Measurements from ENCODE around the gene SLC8A2. TPM values are rescaled to one million over a fixed set of nuclear protein-coding genes. Genes with fewer than 3 reads are reported as not detected.

SLC8A2 gene
- polyA plus RNA-seq, 2 donors, result 0.16 to 0.29 TPM

DNA sequence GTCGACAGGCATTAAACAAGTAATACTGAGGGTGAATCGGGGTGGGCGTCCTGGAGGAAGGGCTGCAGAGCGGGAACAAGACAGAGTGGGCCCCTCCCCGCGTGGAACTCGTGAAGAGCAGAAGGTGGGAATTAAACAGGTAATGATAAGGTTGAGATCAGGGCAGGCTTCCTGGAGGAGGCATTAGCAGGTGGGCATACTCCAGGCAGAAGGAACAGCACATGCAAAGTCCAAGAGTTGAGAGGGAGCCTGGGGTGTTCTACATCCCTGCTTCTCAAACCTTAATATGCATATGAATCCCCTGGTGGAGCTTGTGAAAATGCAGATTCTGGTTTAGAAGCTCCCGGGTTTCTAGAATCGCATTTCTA is 23.3 kb downstream of the SLC8A2 start:
- Histone ChIP-seq H3K27me3 (ENCODE audit: control insufficient read depth in 1 of 2, insufficient read depth in 2 of 2, low read length in 2 of 2) (peaks cover 0 to 18% of the 10 kb centered on the region in 2 donors), H3K9me3 (ENCODE audit: control insufficient read depth in 2 of 2, insufficient read depth in 1 of 2, low read depth in 1 of 2, low read length in 1 of 2) (peaks cover 6 to 9% of the 10 kb centered on the region in 2 donors), H3K36me3 (ENCODE audit: control insufficient read depth in 2 of 2, insufficient read depth in 2 of 2, low read length in 1 of 2) (no peaks in the 10 kb centered on the region), H3K4me1 (ENCODE audit: control insufficient read depth in 2 of 2, insufficient read depth in 2 of 2, low read length in 1 of 2) (peaks cover 0 to 17% of the 10 kb centered on the region in 2 donors), H3K4me3 (ENCODE audit: low read depth in 1 of 2, low read length in 2 of 2) (no peak overlapping the region), H3K27ac (ENCODE audit: low read depth in 2 of 2, low read length in 1 of 2) (no peak overlapping the region)
- WGBS, 2 donors, result 30 to 32% methylated on average over 9 of the region's 9 CpGs

DNA sequence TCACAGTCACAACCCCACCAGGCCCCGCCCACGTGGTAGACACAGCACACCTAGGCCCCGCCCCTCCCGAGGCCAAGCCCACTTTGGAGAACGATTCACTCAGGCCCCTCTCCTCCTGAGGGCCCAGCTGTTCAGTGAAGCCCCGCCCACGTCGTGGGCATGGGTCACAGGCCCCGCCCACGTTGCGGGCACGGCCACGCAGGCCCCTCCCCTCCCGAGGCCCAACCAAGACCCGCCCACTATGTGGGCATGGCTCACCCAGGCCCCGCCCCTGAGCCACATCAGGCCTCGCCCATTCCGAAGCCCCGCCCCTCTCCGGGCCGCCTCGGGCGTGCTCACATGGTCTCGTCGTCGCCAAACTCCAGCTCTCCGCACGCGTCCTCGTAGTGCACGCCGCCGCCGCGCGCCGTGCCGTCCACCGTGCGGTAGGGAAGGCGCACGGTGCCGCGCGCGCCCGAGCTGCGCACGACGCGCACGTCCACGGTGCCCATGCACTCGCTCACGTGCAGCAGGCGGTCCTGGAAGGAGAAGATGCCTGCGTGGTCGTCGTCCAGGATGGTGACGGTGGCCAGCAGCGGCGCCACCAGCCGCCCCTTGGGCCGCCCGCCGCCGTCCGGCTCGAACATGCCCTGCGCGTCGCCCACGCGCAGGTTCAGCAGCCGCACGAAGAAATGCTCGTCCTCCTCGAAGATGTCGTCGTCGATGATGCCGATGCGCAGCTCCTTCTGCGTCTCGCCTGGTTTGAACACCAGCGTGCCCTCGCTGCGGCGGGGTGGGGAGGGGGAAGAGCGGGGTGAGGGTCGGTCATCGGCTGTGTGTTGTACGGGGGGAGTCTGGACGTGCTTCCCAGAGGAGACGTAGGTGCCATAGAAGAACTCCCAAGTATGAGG is 24.0 kb downstream of the SLC8A2 start:
- Histone ChIP-seq H3K4me1 (ENCODE audit: control insufficient read depth in 2 of 2, insufficient read depth in 2 of 2, low read length in 1 of 2) (peaks cover 0 to 17% of the 10 kb centered on the region in 2 donors), H3K36me3 (ENCODE audit: control insufficient read depth in 2 of 2, insufficient read depth in 2 of 2, low read length in 1 of 2) (no peaks in the 10 kb centered on the region), H3K27ac (ENCODE audit: low read depth in 2 of 2, low read length in 1 of 2) (no peak overlapping the region), H3K4me3 (ENCODE audit: low read depth in 1 of 2, low read length in 2 of 2) (peak overlapping the region in 1 of 2 donors; percentile 11), H3K27me3 (ENCODE audit: control insufficient read depth in 1 of 2, insufficient read depth in 2 of 2, low read length in 2 of 2) (peaks cover 0 to 18% of the 10 kb centered on the region in 2 donors), H3K9me3 (ENCODE audit: control insufficient read depth in 2 of 2, insufficient read depth in 1 of 2, low read depth in 1 of 2, low read length in 1 of 2) (peaks cover 6 to 9% of the 10 kb centered on the region in 2 donors)
- WGBS, 2 donors, result 11 to 18% methylated on average over 81 to 95 of the region's 95 CpGs

DNA sequence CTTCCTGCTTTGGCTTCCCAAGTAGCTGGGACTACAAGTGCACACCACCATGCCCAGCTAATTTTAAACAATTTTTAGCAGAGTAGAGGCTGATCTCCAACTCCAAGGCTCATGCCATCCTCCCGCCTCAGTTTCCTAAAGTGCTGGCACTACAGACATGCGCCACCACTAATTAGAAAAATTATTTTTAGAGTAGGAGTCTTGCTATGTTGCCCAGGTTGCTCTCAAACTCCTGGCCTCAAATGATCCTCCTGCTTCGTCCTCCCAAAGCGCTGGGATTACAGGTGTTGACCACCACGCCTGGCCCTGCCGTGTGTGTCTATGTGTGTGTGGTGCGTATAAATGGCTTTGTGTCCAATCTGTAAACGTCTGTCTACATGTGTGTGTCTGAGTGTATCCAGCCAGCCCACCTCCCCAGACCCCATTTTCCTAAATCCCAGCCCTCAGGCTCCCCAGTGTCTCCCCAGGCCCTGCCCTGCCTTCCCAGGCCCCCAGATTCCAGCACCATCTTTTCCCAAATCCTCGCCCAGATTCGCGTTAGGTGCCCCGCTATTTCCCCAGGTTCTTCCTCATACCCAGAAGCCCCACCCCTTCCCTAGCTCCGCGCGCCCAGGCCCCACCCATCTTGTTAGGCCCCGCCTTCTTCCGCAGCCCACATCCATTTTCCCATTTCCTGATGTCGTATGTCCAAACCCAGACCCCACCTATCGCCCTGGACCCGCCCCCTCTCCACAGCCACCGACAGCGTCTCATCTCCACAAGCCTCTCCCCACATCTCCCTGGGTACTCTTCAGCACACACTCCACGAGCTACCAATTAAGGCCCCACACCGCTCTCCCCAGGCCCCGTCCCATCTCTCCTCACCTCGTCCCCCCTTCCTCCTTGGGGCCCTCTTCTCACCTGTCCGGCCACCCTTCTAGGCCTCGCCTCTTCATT is 24.9 kb downstream of the SLC8A2 start:
- WGBS, 2 donors, result 23 to 24% methylated on average over 28 of the region's 28 CpGs

DNA sequence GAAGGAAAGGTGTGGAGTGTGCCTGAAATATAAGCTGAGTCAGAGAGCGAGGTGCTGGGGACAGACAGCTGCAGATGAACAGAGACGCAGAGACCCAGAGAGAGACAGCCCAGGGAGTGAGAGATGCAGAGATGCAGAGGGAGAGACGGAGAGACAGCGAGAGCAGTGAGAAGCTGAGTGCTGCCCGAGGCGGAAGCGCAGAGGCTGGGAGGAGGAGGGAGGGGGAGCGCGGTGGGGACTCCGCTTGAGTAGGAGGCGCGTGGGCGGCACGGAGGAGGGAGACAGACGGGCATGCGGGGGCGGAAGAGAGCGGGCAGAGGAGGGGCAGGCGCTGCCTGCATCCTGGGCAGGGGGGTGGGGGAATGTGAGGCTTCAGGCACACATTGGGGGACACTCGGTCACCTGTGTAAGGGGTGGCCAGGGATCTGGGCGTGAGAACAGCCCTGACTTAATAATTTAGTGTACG is 25.7 kb downstream of the SLC8A2 start:
- H3K4me3 ChIP-seq (ENCODE audit: low read depth in 1 of 2, low read length in 2 of 2), result no peak overlapping the region
- peaks cover 6 to 9% of the 10 kb centered on the region in 2 donors for H3K9me3 ChIP-seq (ENCODE audit: control insufficient read depth in 2 of 2, insufficient read depth in 1 of 2, low read depth in 1 of 2, low read length in 1 of 2)
- H3K36me3 ChIP-seq (ENCODE audit: control insufficient read depth in 2 of 2, insufficient read depth in 2 of 2, low read length in 1 of 2), result no peaks in the 10 kb centered on the region
- H3K4me1 ChIP-seq (ENCODE audit: control insufficient read depth in 2 of 2, insufficient read depth in 2 of 2, low read length in 1 of 2), result peaks cover 0 to 17% of the 10 kb centered on the region in 2 donors
- peaks cover 0 to 18% of the 10 kb centered on the region in 2 donors for H3K27me3 ChIP-seq (ENCODE audit: control insufficient read depth in 1 of 2, insufficient read depth in 2 of 2, low read length in 2 of 2)
- H3K27ac ChIP-seq (ENCODE audit: low read depth in 2 of 2, low read length in 1 of 2), result no peak overlapping the region
- WGBS, 2 donors, result 4% methylated on average over 21 to 22 of the region's 22 CpGs

More for the DNA sequence above, 24.9 kb downstream of the SLC8A2 start:
- Histone ChIP-seq H3K9me3 (ENCODE audit: control insufficient read depth in 2 of 2, insufficient read depth in 1 of 2, low read depth in 1 of 2, low read length in 1 of 2) (peaks cover 6 to 9% of the 10 kb centered on the region in 2 donors), H3K27me3 (ENCODE audit: control insufficient read depth in 1 of 2, insufficient read depth in 2 of 2, low read length in 2 of 2) (peaks cover 0 to 18% of the 10 kb centered on the region in 2 donors), H3K4me1 (ENCODE audit: control insufficient read depth in 2 of 2, insufficient read depth in 2 of 2, low read length in 1 of 2) (peaks cover 0 to 17% of the 10 kb centered on the region in 2 donors), H3K36me3 (ENCODE audit: control insufficient read depth in 2 of 2, insufficient read depth in 2 of 2, low read length in 1 of 2) (no peaks in the 10 kb centered on the region), H3K27ac (ENCODE audit: low read depth in 2 of 2, low read length in 1 of 2) (no peak overlapping the region), H3K4me3 (ENCODE audit: low read depth in 1 of 2, low read length in 2 of 2) (no peak overlapping the region)

DNA sequence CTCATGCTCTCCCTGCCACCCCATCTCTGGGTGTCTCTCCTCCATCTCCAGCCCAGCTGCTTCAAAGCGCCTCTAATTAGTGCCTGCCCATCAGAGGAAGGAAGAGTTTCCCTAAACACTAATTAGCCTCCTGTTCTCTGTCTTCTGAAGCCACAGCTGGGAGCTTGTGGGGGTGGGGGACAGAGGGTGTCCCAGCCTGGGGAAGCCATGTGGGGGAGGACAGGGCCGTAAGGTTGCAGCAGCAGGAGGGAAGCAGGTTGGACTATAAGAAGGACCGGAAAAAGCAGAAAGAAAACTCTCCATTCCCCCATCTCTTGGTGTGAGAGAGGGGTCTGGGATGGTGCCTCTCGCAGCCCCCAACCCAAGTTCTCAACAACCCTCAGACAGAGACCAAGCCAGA is 26.2 kb downstream of the SLC8A2 start:
- 47 to 52% methylated on average over 4 of the region's 4 CpGs for WGBS, 2 donors
- no peak overlapping the region for H3K27ac ChIP-seq (ENCODE audit: low read depth in 2 of 2, low read length in 1 of 2)
- H3K27me3 ChIP-seq (ENCODE audit: control insufficient read depth in 1 of 2, insufficient read depth in 2 of 2, low read length in 2 of 2), result peaks cover 0 to 18% of the 10 kb centered on the region in 2 donors
- H3K4me3 ChIP-seq (ENCODE audit: low read depth in 1 of 2, low read length in 2 of 2), result no peak overlapping the region
- H3K36me3 ChIP-seq (ENCODE audit: control insufficient read depth in 2 of 2, insufficient read depth in 2 of 2, low read length in 1 of 2), result no peaks in the 10 kb centered on the region
- peaks cover 0 to 17% of the 10 kb centered on the region in 2 donors for H3K4me1 ChIP-seq (ENCODE audit: control insufficient read depth in 2 of 2, insufficient read depth in 2 of 2, low read length in 1 of 2)
- peaks cover 6 to 9% of the 10 kb centered on the region in 2 donors for H3K9me3 ChIP-seq (ENCODE audit: control insufficient read depth in 2 of 2, insufficient read depth in 1 of 2, low read depth in 1 of 2, low read length in 1 of 2)

DNA sequence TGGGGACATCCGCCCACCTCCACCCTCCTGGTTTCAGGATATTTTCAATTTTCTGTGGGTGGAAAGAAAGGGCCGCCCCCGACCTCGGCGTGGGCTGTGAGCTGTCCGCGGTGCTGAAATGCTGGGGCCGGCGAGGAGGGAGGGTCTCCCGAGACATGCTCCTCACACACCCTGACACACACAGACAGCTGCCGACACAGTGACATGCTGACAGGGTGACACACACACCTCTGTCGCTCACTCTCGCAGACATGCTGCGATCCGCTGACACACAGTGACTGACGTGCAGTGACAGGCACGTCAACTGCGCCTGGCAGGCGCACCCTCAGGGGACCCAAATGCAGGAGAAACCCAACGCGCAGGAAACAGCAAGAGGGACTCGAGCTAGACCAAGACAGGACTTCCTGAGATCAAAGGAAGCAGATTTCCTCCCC is 27.3 kb downstream of the SLC8A2 start:
- peaks cover 0 to 17% of the 10 kb centered on the region in 2 donors for H3K4me1 ChIP-seq (ENCODE audit: control insufficient read depth in 2 of 2, insufficient read depth in 2 of 2, low read length in 1 of 2)
- H3K9me3 ChIP-seq (ENCODE audit: control insufficient read depth in 2 of 2, insufficient read depth in 1 of 2, low read depth in 1 of 2, low read length in 1 of 2), result peaks cover 6 to 9% of the 10 kb centered on the region in 2 donors
- no peak overlapping the region for H3K4me3 ChIP-seq (ENCODE audit: low read depth in 1 of 2, low read length in 2 of 2)
- H3K27ac ChIP-seq (ENCODE audit: low read depth in 2 of 2, low read length in 1 of 2), result no peak overlapping the region
- H3K36me3 ChIP-seq (ENCODE audit: control insufficient read depth in 2 of 2, insufficient read depth in 2 of 2, low read length in 1 of 2), result no peaks in the 10 kb centered on the region
- WGBS, 2 donors, result 21 to 27% methylated on average over 22 of the region's 22 CpGs
- H3K27me3 ChIP-seq (ENCODE audit: control insufficient read depth in 1 of 2, insufficient read depth in 2 of 2, low read length in 2 of 2), result peaks cover 0 to 18% of the 10 kb centered on the region in 2 donors

DNA sequence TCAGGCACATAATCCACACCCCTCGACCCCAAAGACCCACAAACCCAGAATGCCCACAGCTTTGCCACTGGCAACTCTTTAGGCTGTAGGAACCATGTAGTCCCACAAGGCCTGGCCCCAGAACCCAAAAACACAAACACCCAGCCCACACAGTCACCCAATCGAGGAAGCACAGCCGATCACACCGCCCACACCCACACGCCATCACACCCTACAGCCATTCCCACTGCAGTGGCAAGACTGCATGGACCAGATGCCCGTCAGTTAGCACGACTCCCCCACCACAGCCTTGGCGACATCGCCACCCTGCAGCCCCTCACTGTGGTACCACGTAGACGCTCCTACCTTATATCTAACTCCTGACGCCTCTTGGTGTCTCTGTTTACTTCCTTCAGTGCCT is 28.4 kb downstream of the SLC8A2 start:
- Histone ChIP-seq H3K4me1 (ENCODE audit: control insufficient read depth in 2 of 2, insufficient read depth in 2 of 2, low read length in 1 of 2) (peaks cover 0 to 17% of the 10 kb centered on the region in 2 donors), H3K4me3 (ENCODE audit: low read depth in 1 of 2, low read length in 2 of 2) (no peak overlapping the region), H3K36me3 (ENCODE audit: control insufficient read depth in 2 of 2, insufficient read depth in 2 of 2, low read length in 1 of 2) (no peaks in the 10 kb centered on the region), H3K9me3 (ENCODE audit: control insufficient read depth in 2 of 2, insufficient read depth in 1 of 2, low read depth in 1 of 2, low read length in 1 of 2) (peaks cover 6 to 9% of the 10 kb centered on the region in 2 donors), H3K27me3 (ENCODE audit: control insufficient read depth in 1 of 2, insufficient read depth in 2 of 2, low read length in 2 of 2) (peaks cover 0 to 18% of the 10 kb centered on the region in 2 donors), H3K27ac (ENCODE audit: low read depth in 2 of 2, low read length in 1 of 2) (no peak overlapping the region)
- WGBS, 2 donors, result 67 to 68% methylated on average over 12 of the region's 12 CpGs

DNA sequence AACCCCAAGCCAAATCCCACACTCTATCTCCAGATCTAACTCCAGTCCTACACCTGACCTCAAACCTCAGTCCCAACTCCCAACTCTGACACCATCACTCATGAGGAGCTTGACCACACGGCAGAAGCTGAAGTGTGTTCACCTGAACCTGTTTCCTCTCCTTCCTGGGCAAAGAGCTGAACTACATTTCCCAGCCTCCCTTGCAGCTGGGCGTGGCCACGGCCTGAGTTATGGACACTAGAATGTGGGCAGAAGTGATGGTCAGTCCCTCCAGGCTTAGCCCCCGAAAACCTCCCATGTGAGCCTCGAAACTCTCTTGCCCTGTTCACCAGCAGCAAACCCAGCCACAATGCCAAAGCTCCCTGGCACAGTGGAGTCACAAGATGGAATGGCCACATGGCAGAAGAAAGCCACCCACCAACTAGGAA is 32.9 kb downstream of the SLC8A2 start:
- H3K27ac ChIP-seq (ENCODE audit: low read depth in 2 of 2, low read length in 1 of 2), result no peak overlapping the region
- H3K4me1 ChIP-seq (ENCODE audit: control insufficient read depth in 2 of 2, insufficient read depth in 2 of 2, low read length in 1 of 2), result peaks cover 0 to 2% of the 10 kb centered on the region in 2 donors
- no peak overlapping the region for H3K4me3 ChIP-seq (ENCODE audit: low read depth in 1 of 2, low read length in 2 of 2)
- H3K9me3 ChIP-seq (ENCODE audit: control insufficient read depth in 2 of 2, insufficient read depth in 1 of 2, low read depth in 1 of 2, low read length in 1 of 2), result no peaks in the 10 kb centered on the region
- no peaks in the 10 kb centered on the region for H3K27me3 ChIP-seq (ENCODE audit: control insufficient read depth in 1 of 2, insufficient read depth in 2 of 2, low read length in 2 of 2)
- no peaks in the 10 kb centered on the region for H3K36me3 ChIP-seq (ENCODE audit: control insufficient read depth in 2 of 2, insufficient read depth in 2 of 2, low read length in 1 of 2)
- 29 to 30% methylated on average over 5 of the region's 5 CpGs for WGBS, 2 donors

DNA sequence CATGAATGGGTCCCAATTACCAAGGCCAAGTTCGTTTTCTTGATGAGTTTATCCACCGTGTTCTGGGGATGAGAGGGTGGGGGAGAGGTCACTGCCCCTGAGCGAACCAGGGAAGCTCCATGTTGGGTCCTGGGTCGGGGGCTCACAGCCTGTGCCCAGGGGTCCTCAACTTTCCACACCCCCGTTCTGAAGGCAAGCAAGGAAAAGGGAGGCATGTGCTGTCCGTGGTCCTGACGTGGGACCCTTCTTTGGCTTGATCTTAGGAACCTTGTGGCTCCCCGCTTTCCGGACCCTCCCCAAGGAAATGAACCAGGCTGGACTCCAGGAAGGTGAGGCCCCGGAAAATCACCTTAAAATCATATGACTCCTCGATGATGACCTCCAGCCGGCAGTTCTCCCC is 34.2 kb downstream of the SLC8A2 start:
- H3K4me3 ChIP-seq (ENCODE audit: low read depth in 1 of 2, low read length in 2 of 2), result no peak overlapping the region
- WGBS, 2 donors, result 42 to 43% methylated on average over 12 of the region's 12 CpGs
- H3K9me3 ChIP-seq (ENCODE audit: control insufficient read depth in 2 of 2, insufficient read depth in 1 of 2, low read depth in 1 of 2, low read length in 1 of 2), result no peaks in the 10 kb centered on the region
- no peak overlapping the region for H3K27ac ChIP-seq (ENCODE audit: low read depth in 2 of 2, low read length in 1 of 2)
- no peaks in the 10 kb centered on the region for H3K36me3 ChIP-seq (ENCODE audit: control insufficient read depth in 2 of 2, insufficient read depth in 2 of 2, low read length in 1 of 2)
- peaks cover 0 to 2% of the 10 kb centered on the region in 2 donors for H3K4me1 ChIP-seq (ENCODE audit: control insufficient read depth in 2 of 2, insufficient read depth in 2 of 2, low read length in 1 of 2)
- no peaks in the 10 kb centered on the region for H3K27me3 ChIP-seq (ENCODE audit: control insufficient read depth in 1 of 2, insufficient read depth in 2 of 2, low read length in 2 of 2)
